Left colon (tissue), 2 donors: Measurements from ENCODE around the gene CCDC24. TPM values are rescaled to one million over a fixed set of nuclear protein-coding genes. Genes with fewer than 3 reads are reported as not detected.

Source experiments
- ATAC-seq: fragments of 200-7000 bp; cut with Tn5 transposase; one replicate; pipeline ENCODE4 v1.9.1; 2020; ENCODE audit warnings: mild to moderate bottlenecking, moderate library complexity
- DNase-seq, 2 donors: peaks; one replicate each; pipeline ENCODE4 v3.0.0-alpha.2; 2020
- intact Hi-C, 2 donors: fragments of 100-400 bp; cut with DNase I in 1 of 2; cut with micrococcal nuclease in 1 of 2; formaldehyde crosslinking; loops; one replicate each; pipeline versions ENCODE4 v1.11.2 to v1.14.0; 2022; cut with DNase I, micrococcal nuclease
- total RNA-seq, 2 donors: library from RNA; stranded (reverse); fragmentation: NEBNext Ultra II Directional; extraction: Animal tissue kit (Norgen Biotek cat#: 25700); gene quantifications; one replicate each; pipeline ENCODE4 v1.2.1, GENCODE V29; 2021
- donor health status: DM: no; HTN: no; CAD: no.
- donor health status: DM: yes; HTN: yes; CAD: no.

Gene CCDC24
- total RNA-seq, 2 donors from 2014 or later: 22.4 to 22.6 TPM

DNA sequence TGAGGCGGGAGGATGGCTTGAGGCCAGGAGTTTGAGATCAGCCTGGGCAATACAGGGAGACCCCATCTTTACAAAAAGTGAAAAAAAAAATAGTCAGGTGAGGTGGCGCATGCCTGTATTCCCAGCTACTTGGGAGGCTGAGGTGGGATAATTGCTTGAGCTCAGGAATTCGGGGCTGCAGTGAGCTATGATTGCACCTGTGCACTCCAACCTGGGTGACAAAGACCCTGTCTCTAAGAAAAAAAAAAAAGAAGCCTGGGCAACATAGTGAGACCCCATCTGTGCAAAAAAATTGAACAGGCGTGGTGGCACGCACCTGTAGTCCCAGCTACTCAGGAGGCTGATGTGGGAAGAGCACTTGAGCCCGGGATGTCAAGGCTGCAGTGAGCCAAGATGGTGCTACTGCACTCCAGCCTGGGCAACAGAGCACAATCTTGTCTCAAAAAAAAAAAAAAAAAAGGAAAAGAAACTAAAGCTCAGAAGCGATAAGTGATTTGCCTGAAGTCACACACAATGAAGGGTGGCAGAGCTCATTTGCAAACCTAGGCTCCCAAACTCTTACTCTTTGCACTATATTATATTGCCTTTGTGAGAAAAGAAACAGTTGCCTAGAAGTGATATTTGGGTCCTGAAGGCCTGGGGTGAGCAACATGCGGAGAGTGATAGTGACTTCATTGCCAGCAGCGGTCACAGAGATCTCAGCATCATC is 2.0 kb downstream of the CCDC24 start:
- DNase-seq: no peak
- ATAC-seq: no peak
- intact Hi-C loops: no loop called here

DNA sequence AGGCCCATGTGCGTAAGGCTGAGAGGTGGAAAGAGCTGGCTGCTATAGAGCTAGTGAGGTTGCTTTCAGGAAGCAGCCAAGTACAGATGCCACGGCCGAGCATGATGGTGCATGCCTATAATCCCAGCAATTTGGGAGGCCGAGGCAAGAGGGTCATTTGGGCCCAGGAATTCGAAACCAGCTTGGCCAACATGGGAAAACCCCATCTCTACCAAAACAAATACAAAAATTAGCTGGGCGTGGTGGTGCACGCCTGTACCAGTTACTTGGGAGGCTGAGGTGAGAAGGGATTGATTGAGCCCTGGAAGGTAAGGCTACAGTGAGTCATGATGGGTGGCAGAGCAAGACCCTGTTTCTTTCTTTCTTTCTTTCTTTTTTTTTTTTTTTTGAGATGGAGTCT is 2.7 kb downstream of the CCDC24 start:
- no peak for DNase-seq
- ATAC-seq: no peak
- intact Hi-C loops: no loop called here

DNA sequence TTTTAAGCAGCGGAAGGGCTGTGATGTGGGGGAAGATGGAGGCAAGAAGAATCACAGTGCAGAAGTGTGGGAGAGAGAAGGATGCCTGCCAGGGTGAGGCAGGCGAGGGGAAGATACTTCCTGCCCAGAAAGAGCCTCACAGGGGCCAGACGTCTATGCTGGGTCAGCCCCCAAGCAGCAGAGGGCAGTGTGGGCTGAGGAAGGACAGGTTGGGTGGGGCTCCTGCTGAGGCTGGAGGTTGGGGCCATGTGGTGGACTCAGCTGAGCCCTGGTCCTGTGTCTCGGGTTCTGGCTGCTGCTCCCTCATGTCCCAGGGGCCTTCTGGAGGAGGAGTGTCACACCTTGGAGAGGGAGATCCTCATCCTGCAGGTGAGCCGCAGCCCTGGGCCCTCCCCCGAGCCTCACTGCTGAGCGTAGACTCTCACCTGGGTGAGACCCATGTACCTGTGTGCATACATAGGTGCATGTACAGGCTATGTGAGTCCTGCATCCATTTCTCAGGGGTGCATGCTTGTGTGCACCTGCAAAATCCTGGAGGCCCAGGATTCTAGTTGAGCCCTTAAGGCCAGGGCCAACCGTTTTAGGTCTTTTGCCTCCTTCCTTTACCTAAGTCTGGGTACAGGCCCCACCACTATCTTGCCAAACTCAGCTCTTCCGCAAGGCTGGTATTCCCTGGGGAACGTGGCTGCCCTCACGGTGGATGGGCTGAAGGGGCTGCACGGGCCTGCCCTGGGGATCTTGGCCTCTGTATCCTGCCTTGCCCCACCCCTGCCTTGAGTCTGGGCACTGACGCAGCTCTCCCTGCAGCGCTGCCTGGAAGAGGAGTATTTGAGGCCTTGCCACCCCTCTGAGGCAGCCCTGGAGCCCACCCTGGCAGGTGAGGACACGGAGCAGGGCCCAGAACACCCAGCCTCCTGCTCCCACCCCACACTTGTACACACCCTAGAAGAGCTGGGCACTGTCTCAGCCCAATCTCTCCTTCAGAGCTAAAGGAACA is 3.7 kb downstream of the CCDC24 start:
- peak; percentile 65 to 69 for DNase-seq
- peak; percentile 41 for ATAC-seq
- intact Hi-C loops: no loop called here

- ATAC-seq: no peak
- DNase-seq: no peak
- intact Hi-C loops: no loop called here
Measured at GRCh38 chr1:43995984-43996732, 4.8 kb downstream of the CCDC24 start.

- intact Hi-C loops: no loop called here
- DNase-seq (no peak), ATAC-seq (no peak)
Measured at GRCh38 chr1:43996733-43997115, 5.3 kb downstream of the CCDC24 start.

GRCh38 chr1:43997295-43997999 is 6.0 kb downstream of the CCDC24 start:
- intact Hi-C loops: no loop called here
- DNase-seq: peak; percentile 65 to 85
- peak; percentile 71 for ATAC-seq

DNA sequence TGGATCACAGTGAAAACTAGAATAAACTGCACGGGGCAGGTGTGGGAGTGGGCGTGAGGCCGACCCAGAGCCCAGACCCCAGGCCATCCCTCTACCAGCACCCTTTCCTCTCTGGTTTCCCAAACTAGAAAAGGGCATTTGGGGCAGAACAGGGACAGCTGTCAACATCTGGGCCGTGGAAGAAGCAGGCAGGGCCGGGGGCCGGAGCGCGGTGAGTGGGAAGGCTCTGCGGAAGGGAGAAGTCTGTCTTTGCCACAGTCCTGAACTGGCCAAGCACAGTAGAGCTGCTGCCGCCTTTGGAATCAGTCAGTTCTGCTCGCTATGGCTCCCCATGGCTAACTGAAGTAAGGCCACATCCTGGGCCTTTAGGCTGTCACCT is 6.6 kb downstream of the CCDC24 start:
- no peak for ATAC-seq
- intact Hi-C loops: no loop called here

GRCh38 chr1:43999455-43999854 is 8.1 kb downstream of the CCDC24 start:
- intact Hi-C loops: no loop called here

More for the DNA sequence above, 6.6 kb downstream of the CCDC24 start:
- no peak for DNase-seq

DNA sequence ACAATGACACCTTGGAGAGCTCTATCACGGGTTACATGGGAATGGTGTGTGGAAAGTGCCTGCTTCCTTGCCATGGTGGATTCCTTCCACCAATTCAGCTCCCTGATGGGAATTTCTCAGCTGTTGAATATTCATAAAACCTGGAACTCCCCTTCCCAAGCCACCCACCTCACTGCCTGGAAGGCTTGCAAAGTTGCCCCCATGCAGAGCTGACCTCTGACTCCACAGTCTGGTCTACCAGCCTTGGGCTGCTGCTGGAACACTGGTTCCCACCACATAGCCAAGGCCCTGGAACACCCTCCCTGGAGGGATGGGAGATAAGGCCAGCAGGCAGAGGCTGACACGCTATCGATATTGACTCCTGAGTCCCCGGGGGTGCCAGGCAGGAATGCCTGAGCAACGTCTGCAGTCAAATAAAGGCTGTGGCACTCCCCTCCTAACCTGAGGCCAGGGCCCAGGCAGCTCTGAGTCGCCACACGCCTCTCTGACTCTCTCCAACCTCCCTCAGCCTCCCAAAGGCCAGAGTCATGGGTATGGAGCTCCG is 8.8 kb downstream of the CCDC24 start:
- ATAC-seq: no peak
- intact Hi-C loops: loop anchor here (5.0 kb wide), 2 partner anchors 37 to 47 kb away; no protein-coding TSS in a partner anchor
- no peak for DNase-seq

More at GRCh38 chr1:43999455-43999854, 8.1 kb downstream of the CCDC24 start:
- ATAC-seq: no peak
- no peak for DNase-seq

DNA sequence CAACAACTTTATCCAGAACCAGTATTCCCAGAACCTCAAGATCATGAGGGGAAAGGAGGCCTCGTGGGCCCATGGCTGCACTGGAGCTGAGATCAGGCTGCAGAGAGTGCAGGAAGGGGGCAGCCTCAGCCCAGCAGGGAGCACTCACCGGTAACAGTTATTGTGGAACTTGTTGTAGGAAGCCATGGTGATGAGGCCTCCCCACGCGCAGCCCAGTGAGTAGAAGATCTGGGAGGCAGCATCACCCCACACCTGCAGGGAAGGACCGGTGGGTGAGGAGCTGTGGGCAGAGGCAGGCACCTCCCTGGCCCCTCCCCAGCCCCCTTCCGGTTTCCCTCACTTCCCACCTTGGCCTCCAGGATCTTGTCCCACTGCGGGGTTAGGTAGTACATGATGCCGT is 10.8 kb downstream of the CCDC24 start:
- ATAC-seq (no peak), DNase-seq (no peak)
- intact Hi-C loops: loop anchor here (5.0 kb wide), 2 partner anchors 35 to 45 kb away; no protein-coding TSS in a partner anchor

GRCh38 chr1:44002606-44003157 is 11.3 kb downstream of the CCDC24 start:
- ATAC-seq (no peak), DNase-seq (no peak)
- intact Hi-C loops: loop anchor here (5.0 kb wide), 2 partner anchors 35 to 45 kb away; no protein-coding TSS in a partner anchor

DNA sequence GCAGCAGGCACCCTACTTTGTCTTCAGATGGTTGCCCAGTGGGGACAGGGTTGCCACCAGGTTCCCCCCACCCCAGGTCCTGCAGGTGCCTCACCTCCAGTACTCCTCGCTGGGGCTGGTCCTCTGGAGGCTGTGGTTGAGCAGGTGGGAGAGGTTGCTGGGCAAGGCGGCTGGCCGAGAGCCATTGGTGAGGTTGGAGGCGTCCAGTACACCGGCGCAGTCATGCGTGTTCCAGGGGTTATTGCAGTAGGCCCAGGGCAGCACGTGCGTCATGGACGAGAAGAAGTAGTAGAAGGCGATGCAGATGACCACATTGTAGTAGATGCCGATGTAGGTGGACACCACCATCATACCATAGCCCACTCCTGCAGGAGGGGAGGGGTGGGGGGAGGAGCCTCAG is 16.9 kb downstream of the CCDC24 start:
- intact Hi-C loops: no loop called here
- no peak for ATAC-seq
- no peak for DNase-seq

DNA sequence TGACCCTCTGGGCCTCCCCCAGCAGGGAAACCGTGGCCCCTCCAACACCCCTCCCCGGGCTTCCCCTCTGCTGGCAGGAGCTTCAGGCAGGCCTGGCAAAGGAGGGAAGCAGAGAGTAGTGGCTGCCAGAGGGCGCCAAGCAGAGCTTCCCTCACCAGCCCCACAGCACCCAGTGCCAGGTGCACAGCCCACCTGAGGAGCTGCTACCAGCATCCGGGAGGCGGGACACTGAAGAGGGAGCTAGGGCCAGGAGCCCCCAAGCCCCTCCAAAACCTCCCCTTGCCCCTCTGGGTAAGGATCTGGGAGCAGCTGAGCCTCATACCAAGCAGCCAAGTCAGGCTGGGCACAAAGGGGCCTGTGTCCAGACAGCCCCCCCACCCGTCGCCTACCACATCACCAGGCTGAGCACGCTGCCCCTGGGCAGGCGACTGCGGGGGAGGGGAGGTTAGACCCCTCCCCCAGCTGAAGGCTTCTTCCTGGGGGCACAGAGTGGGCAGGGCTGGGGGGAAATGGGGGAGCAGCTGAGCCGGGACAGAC is 19.6 kb downstream of the CCDC24 start:
- intact Hi-C loops: no loop called here
- DNase-seq (no peak), ATAC-seq (no peak)

GRCh38 chr1:44012404-44012803 is 21.0 kb downstream of the CCDC24 start:
- ATAC-seq (peak; percentile 8), DNase-seq (peak in 1 of 2 donors; percentile 45)
- intact Hi-C loops: no loop called here

DNA sequence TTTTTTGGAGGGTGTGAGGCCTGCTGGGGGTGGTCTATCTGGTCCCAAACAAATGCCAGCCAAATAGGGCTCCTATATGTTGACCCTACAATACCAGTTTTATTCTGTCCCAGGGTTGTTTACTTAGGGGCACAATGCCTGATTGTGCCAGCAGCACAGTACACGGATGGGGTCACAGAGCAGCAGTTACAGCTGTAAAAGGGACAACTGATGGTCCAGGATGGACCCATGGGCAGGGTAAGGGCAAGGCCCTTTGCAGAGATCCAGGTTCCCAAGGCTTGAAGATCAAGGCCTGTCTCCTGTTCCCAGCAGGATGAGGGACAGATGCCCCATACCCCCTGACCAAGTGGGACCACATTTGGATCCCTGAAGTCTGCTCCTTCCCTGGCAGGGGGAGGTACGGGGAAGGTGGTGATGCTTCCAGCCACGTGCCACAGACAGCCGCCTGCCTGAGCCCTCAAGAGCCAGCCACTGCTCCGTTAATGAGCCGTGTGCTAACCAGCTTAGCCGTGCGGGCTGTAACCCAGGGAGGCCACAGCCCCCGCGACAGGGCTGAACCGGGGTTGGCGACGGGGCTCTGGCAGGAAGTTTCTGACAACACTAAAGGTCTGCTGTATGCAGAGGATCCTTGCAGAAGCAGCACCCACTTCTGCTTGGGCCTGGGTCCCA is 21.7 kb downstream of the CCDC24 start:
- DNase-seq (no peak), ATAC-seq (no peak)
- intact Hi-C loops: no loop called here

- ATAC-seq (no peak), DNase-seq (no peak)
- intact Hi-C loops: no loop called here
Measured at GRCh38 chr1:44013949-44014348, 22.6 kb downstream of the CCDC24 start.
